WTC11 (cell line): ENCODE results near the gene ZNRF1. TPM values are rescaled to one million over a fixed set of nuclear protein-coding genes. Genes with fewer than 3 reads are reported as not detected.

ENCODE experiments used
- ATAC-seq: fragments of 200-7000 bp; cut with Tn5 transposase; 2 replicates; pipeline ENCODE4 v1.10.0; 2021; ENCODE audit warnings: mild to moderate bottlenecking, moderate library complexity
- CTCF ChIA-PET: fragments of 300-600 bp; sonication (Branson Sonifier 250); formaldehyde crosslinking; loops from one replicate; lab custom pipeline; 2021; ENCODE audit warnings: antibody characterized with exemption; lab: Charles Lee
- POLR2A ChIA-PET: fragments of 350-600 bp; sonication (Branson Sonifier 250); formaldehyde crosslinking; loops from one replicate; lab custom pipeline; 2021; ENCODE audit warnings: antibody characterized with exemption; lab: Charles Lee
- DNase-seq: peaks from one replicate; pipeline ENCODE4 v3.0.0; 2021; ENCODE audit warnings: low spot score
- H3K27ac Mint-ChIP-seq: 2 replicates; pipeline ENCODE4 v1.8.0; 2021; ENCODE audit warnings: mixed read lengths
- H3K27me3 Mint-ChIP-seq: 2 replicates; pipeline ENCODE4 v1.8.0; 2021; ENCODE audit warnings: low read depth, mild to moderate bottlenecking, moderate library complexity, mixed read lengths
- H3K36me3 Mint-ChIP-seq: 2 replicates; pipeline ENCODE4 v1.8.0; 2021; ENCODE audit warnings: mixed read lengths
- H3K4me1 Mint-ChIP-seq: 2 replicates; pipeline ENCODE4 v1.8.0; 2022; ENCODE audit warnings: mixed read lengths
- H3K4me3 Mint-ChIP-seq: 2 replicates; pipeline ENCODE4 v1.8.0; 2021; ENCODE audit warnings: mild to moderate bottlenecking, moderate library complexity, mixed read lengths
- H3K9me3 Mint-ChIP-seq: 2 replicates; pipeline ENCODE4 v1.8.0; 2021; ENCODE audit warnings: mixed read lengths
- ATF1 ChIP-seq: sonication (generic); formaldehyde crosslinking; IDR thresholded peaks from 2 replicates; pipeline ENCODE4 v1.8.1; 2023; ENCODE audit warnings: mild to moderate bottlenecking, moderate library complexity, missing genetic modification reagents
- ATF3 ChIP-seq: sonication (generic); formaldehyde crosslinking; conservative IDR thresholded peaks from 2 replicates; pipeline ENCODE4 v1.8.1; 2022; ENCODE audit warnings: mild to moderate bottlenecking, missing genetic modification reagents
- ESRRA ChIP-seq: sonication (generic); formaldehyde crosslinking; IDR thresholded peaks from 2 replicates; pipeline ENCODE4 v1.8.1; 2022; ENCODE audit warnings: mild to moderate bottlenecking, missing genetic modification reagents, borderline replicate concordance
- GABPB1 ChIP-seq: sonication (generic); formaldehyde crosslinking; IDR thresholded peaks from 2 replicates; pipeline ENCODE4 v1.8.1; 2023; ENCODE audit warnings: mild to moderate bottlenecking, missing genetic modification reagents
- GTF2I ChIP-seq: fragments of 250-450 bp; sonication (Bioruptor Pico); conservative IDR thresholded peaks from 2 replicates; pipeline ENCODE4 v1.4.0; 2021; ENCODE audit warnings: mild to moderate bottlenecking
- JAZF1 ChIP-seq: fragments of 250-450 bp; sonication (Bioruptor Pico); IDR thresholded peaks from 2 replicates; pipeline ENCODE4 v1.9.0; 2021; ENCODE audit warnings: moderate library complexity, mild to moderate bottlenecking, inconsistent platforms
- JUN ChIP-seq: sonication (generic); formaldehyde crosslinking; IDR thresholded peaks from 2 replicates; pipeline ENCODE4 v1.8.0; 2023; ENCODE audit warnings: mild to moderate bottlenecking, missing genetic modification reagents
- MAX ChIP-seq: sonication (generic); formaldehyde crosslinking; IDR thresholded peaks from 2 replicates; pipeline ENCODE4 v1.8.0; 2022; ENCODE audit warnings: mild to moderate bottlenecking, missing genetic modification reagents
- MLX ChIP-seq: sonication (generic); formaldehyde crosslinking; IDR thresholded peaks from 2 replicates; pipeline ENCODE4 v1.8.1; 2023; ENCODE audit warnings: mild to moderate bottlenecking, missing genetic modification reagents, moderate library complexity
- MYBL2 ChIP-seq: sonication (generic); formaldehyde crosslinking; IDR thresholded peaks from 2 replicates; pipeline ENCODE4 v1.8.1; 2023; ENCODE audit warnings: mild to moderate bottlenecking, moderate library complexity, missing genetic modification reagents
- NFYB ChIP-seq: sonication (generic); formaldehyde crosslinking; conservative IDR thresholded peaks from 2 replicates; pipeline ENCODE4 v1.8.0; 2022; ENCODE audit warnings: low read depth, missing genetic modification reagents
- PRDM15 ChIP-seq: sonication (generic); formaldehyde crosslinking; IDR thresholded peaks from 2 replicates; pipeline ENCODE4 v1.8.0; 2022; ENCODE audit warnings: missing genetic modification reagents
- PREB ChIP-seq: sonication (generic); formaldehyde crosslinking; IDR thresholded peaks from 2 replicates; pipeline ENCODE4 v1.8.1; 2022; ENCODE audit warnings: mild to moderate bottlenecking, missing genetic modification reagents, moderate library complexity, borderline replicate concordance
- SMAD3 ChIP-seq: sonication (generic); formaldehyde crosslinking; IDR thresholded peaks from 2 replicates; pipeline ENCODE4 v1.8.0; 2022; ENCODE audit warnings: missing genetic modification reagents, mild to moderate bottlenecking, borderline replicate concordance
- SP1 ChIP-seq: sonication (generic); formaldehyde crosslinking; conservative IDR thresholded peaks from 2 replicates; pipeline ENCODE4 v1.8.1; 2022; ENCODE audit warnings: missing genetic modification reagents
- TEAD4 ChIP-seq: sonication (generic); formaldehyde crosslinking; IDR thresholded peaks from 2 replicates; pipeline ENCODE4 v1.8.0; 2022; ENCODE audit warnings: mild to moderate bottlenecking, missing genetic modification reagents
- ZBTB43 ChIP-seq: sonication (generic); formaldehyde crosslinking; IDR thresholded peaks from 2 replicates; pipeline ENCODE4 v1.8.1; 2023; ENCODE audit warnings: mild to moderate bottlenecking, missing genetic modification reagents
- ZNF121 ChIP-seq: sonication (generic); formaldehyde crosslinking; IDR thresholded peaks from 2 replicates; pipeline ENCODE4 v1.8.0; 2023; ENCODE audit warnings: missing genetic modification reagents
- ZNF317 ChIP-seq: sonication (generic); formaldehyde crosslinking; IDR thresholded peaks from 2 replicates; pipeline ENCODE4 v1.8.1; 2023; ENCODE audit warnings: low read depth, mild to moderate bottlenecking, moderate library complexity, missing genetic modification reagents, borderline replicate concordance
- ZNF416 ChIP-seq: fragments of 250-450 bp; sonication (Bioruptor Pico); IDR thresholded peaks from 2 replicates; pipeline ENCODE4 v1.9.0; 2021; ENCODE audit warnings: mild to moderate bottlenecking, inconsistent platforms
- ZNF425 ChIP-seq: fragments of 250-450 bp; sonication (Bioruptor Pico); conservative IDR thresholded peaks from 2 replicates; pipeline ENCODE4 v1.9.0; 2021; ENCODE audit warnings: mild to moderate bottlenecking
- ZNF512 ChIP-seq: sonication (generic); formaldehyde crosslinking; IDR thresholded peaks from 2 replicates; pipeline ENCODE4 v1.8.1; 2022; ENCODE audit warnings: missing genetic modification reagents, borderline replicate concordance
- ZSCAN18 ChIP-seq: fragments of 250-450 bp; sonication (Bioruptor Pico); IDR thresholded peaks from 2 replicates; pipeline ENCODE4 v2.1.2; 2022; ENCODE audit warnings: mild to moderate bottlenecking, moderate library complexity
- total RNA-seq: library from RNA; stranded (reverse); gene quantifications from 3 replicates; pipeline ENCODE4 v1.2.3, GENCODE V29; 2021

Gene ZNRF1
- total RNA-seq, 1 experiment from 2014 or later = 47.6 TPM

- ChIA-PET CTCF (no interaction called here), POLR2A (no interaction called here)
- Mint-ChIP-seq H3K36me3 (peaks cover 31% of the 10 kb centered on the region), H3K27me3 (no peaks in the 10 kb centered on the region; the same call in 1 of the 2 replicates), H3K9me3 (peaks cover 39% of the 10 kb centered on the region), H3K4me1 (peaks cover 4% of the 10 kb centered on the region), H3K4me3 (peak within 1 kb of the TSS; percentile 94), H3K27ac (peak within 1 kb of the TSS; percentile 96)
- ATAC-seq (peak; percentile 91), DNase-seq (peak; percentile 97)
- TF ChIP-seq MAX (CRISPR knock-in tag) (peak; percentile 86), JUN (CRISPR knock-in tag) (no peak), MYBL2 (CRISPR knock-in tag) (peak; percentile 92), ZNF425 (CRISPR knock-in tag) (no peak), ATF3 (CRISPR knock-in tag) (no peak), JAZF1 (no peak), SMAD3 (CRISPR knock-in tag) (no peak), PREB (CRISPR knock-in tag) (peak; percentile 76; the same call in 1 of the 2 replicates), ZNF416 (CRISPR knock-in tag) (peak; percentile 25; the same call in 1 of the 2 replicates), TEAD4 (no peak), MLX (CRISPR knock-in tag) (peak; percentile 79; the same call in 1 of the 2 replicates), PRDM15 (peak; percentile 61), ZNF121 (CRISPR knock-in tag) (no peak), NFYB (CRISPR knock-in tag) (no peak), ZNF512 (CRISPR knock-in tag) (no peak), ZNF317 (CRISPR knock-in tag) (0 out of 2 replicates have a peak, but pooled peaks have one; percentile 22), ATF1 (CRISPR knock-in tag) (peak; percentile 68; the same call in 1 of the 2 replicates), GABPB1 (CRISPR knock-in tag) (peak; percentile 74), ZSCAN18 (CRISPR knock-in tag) (no peak), ESRRA (CRISPR knock-in tag) (peak; percentile 69; the same call in 1 of the 2 replicates), ZBTB43 (peak; percentile 52; the same call in 1 of the 2 replicates), GTF2I (CRISPR knock-in tag) (no peak), SP1 (peak; percentile 78)
Measured at GRCh38 chr16:75148311-75149195, 149.7 kb downstream of the ZNRF1 start, which contains the start of gene ZFP1. ZFP1 (plus strand) TSS chr16:75148524; CDS start chr16:75152952, 4,428 bp downstream.
